NCI-H1105 treated with DMSO at 0.1 percent for 48 hours (cell line): ENCODE results near the gene CBFA2T3.
A peak's percentile ranks its signal among the peaks of the same experiment; 100 is the strongest.

Experiments used
- DNase-seq: peaks from one replicate; lab custom pipeline; 2025; lab: John Stamatoyannopoulos, UW

CBFA2T3 gene

DNA sequence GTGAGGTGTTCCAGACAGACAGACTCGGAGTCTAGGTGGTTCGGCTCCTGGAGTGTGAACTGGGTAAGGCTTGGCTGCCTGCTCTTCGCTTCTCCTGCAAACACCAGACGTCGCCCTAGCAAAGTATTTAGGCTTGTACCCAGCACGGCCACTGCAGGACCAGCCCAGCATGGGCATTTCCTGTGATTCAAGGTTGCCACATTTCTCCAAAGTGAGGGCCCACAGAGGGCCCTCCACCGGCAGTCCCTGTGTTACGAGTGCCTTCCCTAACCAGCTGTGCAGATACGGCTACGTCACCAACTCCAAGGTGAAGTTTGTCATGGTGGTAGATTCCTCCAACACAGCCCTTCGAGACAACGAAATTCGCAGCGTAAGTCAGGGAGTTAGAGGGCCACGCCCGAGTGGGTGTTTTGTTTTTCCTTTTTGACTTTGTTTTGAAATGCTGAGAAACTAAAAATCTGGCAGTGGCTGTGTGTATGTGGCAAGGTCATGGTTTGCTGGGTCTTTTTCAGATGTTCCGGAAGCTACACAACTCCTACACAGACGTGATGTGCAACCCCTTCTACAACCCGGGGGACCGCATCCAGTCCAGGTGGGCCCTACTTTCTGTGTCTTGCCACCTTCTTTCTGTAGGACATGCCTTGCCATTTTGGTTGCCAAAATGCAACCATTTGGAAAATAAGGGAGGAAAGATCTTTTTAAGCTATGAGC lies 117.5 kb downstream of the CBFA2T3 start:
- no peak for DNase-seq

DNA sequence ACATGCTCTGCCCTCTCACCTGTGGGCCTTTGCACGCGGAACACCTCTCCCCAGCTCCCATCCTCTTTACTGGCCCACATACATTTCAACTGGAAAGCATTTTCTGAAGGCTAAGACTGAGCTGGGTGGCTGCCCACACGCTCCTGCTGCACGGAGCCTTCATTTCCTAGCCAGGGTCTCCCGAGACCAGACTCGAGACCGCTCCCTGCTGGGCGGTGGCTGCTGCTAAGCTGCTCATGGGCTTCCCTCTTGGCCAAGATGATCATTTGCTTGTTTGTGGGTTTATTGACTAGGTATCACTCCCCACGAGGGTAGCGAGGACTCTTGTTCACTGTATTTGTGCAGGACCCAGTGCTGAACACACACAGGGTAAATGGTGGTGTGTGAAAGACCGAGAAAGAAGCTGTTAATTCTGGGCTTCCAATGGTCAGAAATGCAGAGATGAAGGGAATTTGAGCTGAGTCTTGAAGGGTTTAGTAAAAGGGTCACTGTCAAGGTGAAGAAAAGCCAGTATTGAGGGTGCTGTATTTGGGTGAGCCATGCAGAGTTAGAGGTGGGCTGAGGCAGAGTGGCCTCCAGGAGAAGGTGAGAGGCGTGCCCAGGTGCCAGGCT lies 119.2 kb downstream of the CBFA2T3 start:
- peak; percentile 34 for DNase-seq

DNA sequence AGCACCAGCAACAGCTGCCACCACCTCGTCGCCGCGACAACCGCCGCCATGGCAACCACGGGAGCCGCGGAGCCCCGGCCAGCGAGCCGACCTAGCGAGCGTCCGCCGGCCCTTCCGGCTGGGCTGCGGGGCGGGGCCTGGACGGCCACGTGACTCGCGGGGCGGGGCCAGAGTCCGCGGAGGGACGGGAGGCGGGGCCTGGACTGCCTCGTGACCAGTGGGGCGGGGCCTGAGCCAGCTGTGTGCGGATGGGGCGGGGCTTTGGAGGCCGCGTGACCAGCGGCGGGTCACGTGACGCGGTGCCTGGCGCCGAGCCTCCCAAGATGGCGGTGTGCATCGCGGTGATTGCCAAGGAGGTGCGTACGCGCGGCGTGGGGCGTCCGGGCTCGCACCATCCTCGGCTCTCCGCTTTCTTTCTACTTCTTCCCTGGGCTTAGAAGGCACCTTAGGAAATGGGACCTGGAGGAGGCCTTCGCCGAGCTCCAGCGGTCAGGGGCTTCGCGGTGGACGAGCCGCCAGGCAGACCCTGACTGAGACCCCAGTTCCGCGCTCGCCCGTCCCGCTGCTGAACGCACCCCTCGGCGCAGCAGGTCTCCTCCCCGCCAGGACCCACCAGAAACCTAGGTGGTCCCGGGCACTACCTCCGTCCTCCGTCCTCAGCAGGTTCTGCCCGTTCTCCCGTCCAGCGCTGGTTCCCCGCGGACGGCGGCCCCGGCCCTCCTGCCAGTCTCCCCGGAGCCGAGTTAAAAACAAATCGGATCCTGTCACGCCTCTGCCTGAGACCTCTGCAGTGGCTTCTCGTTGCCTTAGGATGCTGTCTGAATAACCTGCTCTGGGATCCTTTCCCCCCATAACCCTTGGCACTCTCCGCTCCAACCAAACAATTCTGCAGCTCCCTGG lies 119.9 kb downstream of the CBFA2T3 start, which contains the start of the genes GALNS and TRAPPC2L:
TSS of gene GALNS (minus strand) at position 120 of the 900 bp plus-strand sequence. CDS start at position 50, 70 bp downstream.
TSS of gene TRAPPC2L (plus strand) at position 300 of the 900 bp plus-strand sequence. CDS start at position 324, 24 bp downstream.
- DNase-seq, result peak; percentile 81

DNA sequence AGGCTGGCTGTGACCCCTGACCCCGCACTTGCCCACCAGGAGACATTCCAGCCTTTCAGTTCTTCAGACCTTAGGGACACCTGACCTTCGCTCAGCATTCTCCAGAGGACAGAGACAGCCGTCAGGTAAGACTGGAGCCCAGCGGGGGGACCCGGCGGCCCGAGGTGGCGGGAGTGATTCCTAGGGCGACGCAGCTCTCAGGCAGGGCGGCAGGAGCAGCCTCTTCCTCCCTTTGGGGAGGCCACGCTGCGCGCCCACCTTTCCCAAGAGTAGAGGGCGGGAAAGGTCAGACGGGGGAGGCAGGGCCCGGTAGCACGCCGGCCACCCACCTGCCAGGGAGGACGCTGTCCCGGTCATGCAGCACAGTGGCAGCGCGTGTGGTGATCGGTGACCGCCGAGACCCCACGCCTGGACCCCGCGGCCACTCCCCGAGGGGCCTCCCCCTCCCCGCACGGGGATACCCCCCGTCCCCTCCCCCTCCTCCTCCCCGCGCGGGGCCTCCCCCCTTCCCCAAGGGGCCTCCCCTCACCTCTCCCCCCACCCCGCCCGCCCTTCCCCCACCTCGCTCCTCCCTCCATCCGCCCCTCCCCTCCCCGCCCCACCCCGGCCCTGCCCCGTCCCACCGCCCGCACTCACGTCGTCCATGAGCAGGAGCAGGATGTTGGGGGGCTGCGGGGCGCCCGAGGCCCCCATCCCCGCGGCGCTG lies 120.7 kb downstream of the CBFA2T3 start:
- DNase-seq, result no peak

DNA sequence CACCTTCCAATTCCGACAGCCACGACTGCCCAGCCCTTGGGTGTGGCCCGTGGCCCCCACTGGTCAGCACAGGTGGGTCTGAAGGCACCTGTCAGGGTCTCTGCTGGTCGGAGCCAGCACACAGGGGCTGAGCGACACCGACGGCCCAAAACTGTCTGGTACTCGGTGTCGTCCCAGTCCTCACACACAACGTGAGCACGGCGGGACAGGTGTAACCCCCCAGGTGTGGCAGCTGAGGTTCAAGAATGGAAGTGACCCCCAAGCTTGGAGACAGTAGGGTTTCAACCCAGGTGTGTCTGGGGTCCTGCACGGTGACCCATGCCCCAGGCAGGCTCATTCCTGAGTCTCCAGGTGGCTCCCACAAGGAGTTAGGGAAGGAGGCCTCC lies 121.3 kb downstream of the CBFA2T3 start:
- DNase-seq, result no peak

DNA sequence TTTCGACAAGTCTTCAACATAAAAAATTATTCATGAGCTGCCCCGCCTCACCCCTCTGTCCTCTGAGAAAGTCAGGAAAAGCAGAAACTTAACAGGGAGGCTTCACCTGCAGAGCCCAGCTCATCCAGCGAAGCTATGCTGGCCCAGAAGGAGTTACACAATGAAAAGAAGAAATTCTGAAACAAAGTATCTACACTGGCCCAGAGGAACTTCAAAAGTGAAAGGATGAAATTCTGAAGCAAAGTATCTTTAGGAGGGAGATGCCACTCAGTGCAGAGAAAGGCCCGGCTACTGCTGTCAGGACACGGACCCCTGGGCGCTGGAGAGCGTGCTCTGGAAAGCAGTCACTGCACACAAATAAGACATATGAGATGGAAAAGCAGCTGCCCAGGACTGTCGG lies 121.8 kb downstream of the CBFA2T3 start:
- no peak for DNase-seq

DNA sequence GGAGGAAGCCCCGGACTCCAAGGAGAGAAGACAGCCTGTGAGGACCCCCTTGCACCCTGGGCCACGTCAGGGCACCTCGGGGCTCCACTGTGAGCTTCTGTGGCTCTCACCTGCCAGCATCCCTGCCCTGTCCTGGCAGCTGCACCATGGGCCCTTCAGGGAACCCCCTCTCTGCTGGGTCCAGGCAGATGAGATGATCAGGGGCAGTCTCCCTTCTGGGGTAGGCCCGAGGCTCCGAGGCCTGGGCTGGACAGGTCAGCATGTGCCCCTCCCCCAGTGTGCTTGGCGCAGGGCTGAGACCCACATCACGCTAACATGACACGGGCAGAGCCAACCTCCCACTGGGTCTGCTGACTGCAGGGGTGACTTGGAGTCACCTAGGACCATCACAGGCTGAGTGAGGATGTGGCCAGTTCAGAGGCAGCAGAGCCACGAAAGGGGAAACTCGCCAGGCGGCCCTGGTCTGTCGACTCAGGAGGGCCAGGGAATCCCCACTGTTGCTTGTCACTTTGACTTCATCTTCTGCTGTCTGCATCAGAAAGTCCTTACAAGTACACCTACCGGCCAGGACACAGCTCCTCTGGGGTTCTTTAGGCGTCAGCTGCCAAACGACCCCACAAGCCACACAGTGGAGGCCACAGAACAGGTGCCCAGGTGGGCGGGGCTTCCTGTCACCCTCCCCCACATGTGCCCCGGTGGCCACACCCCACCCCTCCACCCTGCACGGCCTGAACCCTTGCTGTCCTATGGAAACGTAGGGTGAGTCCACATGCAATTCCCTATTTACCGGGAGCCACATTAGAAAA lies 122.5 kb downstream of the CBFA2T3 start:
- DNase-seq, result no peak

DNA sequence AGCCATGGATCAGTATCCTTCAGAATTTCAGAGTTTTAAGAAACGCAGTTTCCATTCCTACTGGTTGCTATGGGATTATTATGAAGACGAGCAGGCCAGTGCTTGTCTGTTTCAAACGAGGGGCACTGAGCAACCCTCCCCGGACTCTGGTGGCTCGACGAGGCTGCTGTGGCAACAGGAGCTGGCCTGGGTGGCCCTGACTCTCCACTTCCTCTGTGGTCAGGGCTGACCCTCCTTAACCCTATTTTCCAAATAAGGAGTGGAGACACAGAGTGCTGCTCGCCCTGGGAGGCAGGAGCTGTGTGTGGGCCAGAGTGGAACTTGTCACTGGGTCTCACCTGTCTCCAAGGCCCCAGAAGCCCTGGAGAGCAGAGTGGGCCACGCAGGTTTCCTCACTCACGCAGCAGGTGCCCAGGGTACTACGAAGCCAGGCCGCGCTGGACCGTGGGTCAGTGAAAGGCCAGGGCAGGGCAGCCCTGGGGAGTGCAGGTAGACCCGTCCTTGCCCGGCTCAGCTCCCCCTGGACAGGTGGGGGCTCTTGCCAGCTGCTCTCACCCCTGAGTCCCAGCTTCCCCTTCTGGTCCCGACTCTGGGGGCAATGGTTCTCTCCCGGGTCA lies 123.6 kb downstream of the CBFA2T3 start:
- DNase-seq, result no peak

DNA sequence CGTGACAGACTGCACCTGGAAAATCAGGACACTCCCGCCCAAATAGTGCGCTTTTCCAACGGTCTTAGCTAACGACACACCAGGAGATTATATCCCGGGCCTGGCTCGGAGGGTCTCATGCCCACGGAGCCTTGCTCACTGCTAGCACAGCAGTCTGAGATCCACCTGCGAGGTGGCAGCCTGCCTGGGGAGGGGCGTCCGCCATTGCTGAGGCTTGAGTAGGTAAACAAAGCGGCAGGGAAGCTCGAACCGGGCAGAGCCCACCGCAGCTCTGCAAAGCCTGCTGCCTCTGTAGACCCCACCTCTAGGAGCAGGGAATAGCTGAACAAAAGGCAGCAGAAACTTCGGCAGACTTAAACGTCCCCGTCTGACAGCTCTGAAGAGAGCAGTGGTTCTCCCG lies 125.4 kb downstream of the CBFA2T3 start:
- no peak for DNase-seq

DNA sequence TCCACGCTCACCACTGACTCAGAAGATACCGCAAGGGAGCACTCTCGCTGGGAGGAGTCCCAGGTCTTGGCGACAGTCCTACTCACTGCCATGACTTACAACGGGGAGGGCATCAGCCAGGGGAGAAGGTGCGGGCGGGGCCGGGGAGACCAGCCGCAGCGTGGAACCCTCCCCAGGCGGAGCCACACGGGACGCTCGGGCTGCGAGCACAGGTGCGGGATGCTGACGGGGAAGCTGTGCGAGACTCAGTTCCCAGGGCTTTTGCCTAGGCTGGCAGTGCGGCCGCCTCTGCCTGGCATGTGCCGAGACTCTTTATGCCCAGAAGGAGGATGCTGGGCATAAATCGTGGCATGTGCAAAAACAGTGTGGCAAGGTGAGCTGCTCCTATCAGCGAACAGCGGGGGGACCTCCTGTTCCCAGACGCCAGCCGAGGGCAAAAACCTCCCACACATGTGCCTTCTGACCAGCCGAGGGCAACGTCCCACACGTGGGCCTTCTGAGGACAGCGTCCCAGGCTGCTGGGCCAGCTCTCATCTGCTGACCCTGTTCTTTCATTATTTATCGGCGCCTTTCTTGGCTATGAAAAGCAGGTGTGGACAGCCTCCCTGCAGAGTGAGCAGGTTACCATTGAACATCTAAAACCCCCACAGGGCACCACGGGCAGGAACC lies 126.3 kb downstream of the CBFA2T3 start:
- DNase-seq, result no peak

DNA sequence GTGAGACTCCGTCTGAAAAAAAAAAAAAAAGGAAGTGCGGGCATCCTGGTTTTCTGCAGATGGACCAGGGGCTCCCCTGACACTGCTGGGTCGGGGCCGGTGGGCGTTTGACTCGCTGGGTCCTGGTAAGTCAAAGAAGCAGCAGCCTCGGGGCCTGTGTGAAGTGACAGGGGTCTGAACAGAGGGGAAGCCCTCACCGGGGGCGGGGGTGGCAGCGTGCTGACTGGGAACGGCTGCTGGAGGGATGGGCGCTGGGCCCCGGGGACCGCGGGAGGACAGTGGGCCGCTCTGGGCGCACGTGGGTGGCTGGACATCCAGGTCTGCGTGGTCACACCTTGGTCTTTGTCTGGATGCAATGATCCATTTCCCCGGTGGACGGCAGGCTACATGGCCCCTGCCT lies 128.4 kb downstream of the CBFA2T3 start:
- no peak for DNase-seq

DNA sequence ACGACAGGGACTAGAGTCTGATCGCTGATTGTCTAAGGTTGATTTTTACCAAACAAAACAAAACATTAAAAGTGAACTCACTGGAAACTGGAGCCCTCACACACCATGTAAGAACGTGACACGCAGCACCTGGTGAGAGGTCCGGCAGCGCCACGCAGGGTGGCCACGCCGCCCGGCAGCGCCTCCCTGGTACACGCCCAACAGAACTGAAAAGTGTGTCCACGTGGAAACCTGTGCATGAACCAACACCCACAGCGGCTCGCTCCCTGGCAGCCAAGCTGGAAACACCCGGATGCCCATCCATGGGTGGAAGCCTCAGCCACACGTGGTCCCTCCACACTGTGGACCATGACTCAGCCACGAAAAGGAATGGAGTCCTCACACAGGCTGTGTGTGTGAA lies 129.4 kb downstream of the CBFA2T3 start:
- DNase-seq, result no peak

DNA sequence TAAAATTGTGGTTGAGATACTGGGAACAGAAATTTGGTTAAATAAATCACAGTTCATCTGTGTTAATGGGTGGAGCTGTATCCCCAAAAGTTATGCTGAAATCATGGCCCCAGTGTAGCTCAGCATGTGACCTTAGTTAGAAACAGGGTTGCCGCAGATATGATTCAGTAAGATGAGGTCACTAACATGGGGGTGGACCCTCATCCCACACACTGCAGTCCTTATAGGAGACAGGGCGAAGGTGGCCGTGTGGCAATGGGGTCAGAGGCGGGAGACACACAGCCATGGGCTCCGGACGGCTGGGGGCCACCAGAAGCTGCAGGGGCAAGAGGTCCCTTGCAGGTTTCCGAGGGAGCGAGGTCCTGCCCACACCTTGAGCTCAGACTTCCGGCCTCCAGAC lies 130.9 kb downstream of the CBFA2T3 start:
- no peak for DNase-seq

DNA sequence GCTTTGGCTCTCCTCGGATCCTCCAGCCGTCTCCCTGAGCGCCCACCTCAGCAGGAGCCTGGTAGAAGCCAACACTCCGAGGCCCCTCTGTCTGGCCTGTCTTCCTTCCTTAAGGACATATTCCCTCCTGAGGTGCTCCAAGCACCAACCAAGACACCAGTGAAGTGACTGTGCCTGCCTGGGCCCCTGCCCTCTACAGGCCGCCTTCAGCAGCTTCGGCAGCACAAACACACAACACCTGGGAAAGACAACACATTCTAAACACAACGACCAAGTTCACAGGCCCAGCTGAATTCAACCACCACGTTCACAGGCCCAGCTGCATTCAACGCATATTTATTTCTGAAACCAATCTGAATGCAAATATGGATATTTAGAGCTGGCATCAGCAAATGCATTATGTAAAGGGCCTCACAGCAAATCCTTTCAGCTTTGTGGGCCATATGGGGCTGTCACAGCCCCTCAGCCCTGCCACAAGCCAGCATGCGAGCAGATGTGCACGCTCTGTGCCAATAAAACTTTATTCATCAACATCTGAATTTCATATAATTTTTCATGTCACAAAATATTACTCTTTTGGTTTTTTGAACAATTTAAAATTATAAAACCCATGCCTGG lies 132.5 kb downstream of the CBFA2T3 start:
- DNase-seq, result no peak

DNA sequence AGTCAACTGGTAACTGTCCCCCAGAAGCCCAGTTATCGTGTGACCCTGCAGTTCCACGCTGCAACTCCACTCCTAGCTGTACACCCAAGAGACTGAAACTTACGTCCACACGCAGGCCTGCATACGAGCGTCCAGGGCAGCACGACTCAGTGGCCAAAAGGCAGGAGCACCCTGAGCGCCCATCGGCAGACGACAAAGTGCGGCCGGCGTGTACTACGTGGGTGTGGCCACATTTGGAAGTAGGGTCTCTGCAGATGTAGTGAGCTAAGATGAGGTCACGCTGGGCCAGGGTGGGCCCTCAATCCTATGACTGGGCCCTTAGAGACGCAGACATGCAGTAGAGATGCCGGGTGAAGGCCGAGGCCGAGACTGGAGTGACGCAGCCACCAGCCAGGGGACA lies 133.8 kb downstream of the CBFA2T3 start:
- DNase-seq, result no peak

DNA sequence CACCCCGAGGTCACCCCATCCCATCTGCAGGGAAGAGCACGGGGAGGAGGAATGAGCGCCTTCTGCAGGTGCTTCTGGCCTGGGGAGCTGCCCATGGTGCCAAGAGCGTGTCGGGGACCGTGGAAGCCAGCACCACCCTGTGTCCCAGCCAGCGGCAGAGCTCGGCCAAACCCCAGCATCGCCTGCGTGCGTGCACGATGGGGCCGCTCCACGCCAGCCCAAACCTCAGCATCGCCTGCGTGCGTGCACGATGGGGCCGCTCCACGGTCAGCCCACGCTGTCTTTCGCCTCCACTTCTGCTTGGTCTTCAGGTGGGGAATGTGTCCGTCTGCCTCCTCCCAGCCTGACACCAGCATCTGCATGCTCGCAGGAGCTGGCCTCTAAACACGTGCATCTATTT lies 134.2 kb downstream of the CBFA2T3 start:
- no peak for DNase-seq

DNA sequence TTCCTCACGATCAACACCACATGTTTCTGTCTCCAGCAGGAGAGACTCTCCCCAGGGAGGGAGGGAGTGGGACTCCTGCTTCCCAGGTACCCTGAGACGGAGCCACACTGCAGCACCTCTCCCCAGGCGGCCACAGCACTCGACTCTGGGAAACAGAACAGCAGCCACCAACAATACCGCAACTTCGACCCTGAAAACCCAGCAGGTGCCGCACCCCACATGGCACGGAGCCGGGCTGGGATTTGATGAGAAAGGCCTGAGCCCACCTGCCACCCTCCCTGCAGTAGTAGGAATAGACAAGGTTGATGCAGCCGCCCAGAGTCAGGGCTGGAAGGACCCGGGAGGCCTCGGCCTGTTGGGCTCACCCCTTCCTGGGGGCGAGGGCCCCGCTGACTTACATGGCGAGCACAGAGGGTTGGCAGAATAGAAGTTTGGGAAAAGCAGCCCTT lies 134.7 kb downstream of the CBFA2T3 start:
- DNase-seq, result no peak

DNA sequence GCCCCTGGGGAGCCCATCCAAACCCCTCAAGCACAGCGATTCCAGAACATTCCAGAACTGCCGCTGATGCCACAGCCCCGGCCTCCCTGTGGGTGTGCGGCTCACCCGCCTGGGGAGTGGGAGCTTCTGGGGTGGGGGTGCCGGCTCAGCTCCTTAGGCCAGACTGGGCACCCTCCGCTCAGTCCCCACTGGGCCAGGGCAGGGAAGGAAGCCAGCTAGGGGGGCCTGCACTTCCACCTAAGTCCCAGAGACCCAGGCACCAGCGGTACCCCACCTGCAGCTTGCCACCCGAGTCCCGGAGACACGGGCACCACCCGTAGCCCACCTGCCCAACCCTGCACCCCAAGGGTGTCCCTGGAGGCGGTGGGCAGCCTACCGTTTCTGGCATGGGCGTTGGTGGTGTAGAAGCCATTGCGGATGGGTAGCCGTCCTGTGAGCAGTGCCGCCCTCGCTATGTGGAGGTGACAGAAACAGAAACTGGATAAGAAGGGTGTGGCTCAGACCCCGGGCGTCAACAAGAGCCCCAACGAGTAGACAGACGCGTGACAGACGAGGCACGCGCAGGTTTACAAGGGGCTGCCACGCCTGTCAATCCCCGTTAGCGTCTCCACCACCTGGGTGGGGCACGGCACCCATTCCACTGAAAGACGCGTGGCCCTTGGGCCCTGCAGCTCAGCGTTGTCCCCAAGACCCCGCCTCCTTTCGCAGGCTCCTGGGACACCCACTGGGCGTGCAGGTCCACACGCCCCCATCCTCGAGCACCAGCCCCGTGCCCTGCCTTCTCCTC lies 135.3 kb downstream of the CBFA2T3 start:
- no peak for DNase-seq
